OCI-LY3 (cell line): Measurements from ENCODE around the gene GRIK1.

ENCODE experiments used
- H2AFZ ChIP-seq: fragments of 200-600, 300-600 bp; shearing (Covaris generic); 2 replicates; pipeline ENCODE4 v1.6.0; 2014; ENCODE audit warnings: antibody characterized with exemption, low read depth, low read length
- H3K27ac ChIP-seq: fragments of 200-600, 300-600 bp; sonication (generic); 2 replicates; pipeline ENCODE4 v1.5.1; 2014; ENCODE audit warnings: mild to moderate bottlenecking, low read length, moderate library complexity, mixed read lengths
- H3K27me3 ChIP-seq: fragments of 200-600, 300-600 bp; sonication (generic); 2 replicates; pipeline ENCODE4 v1.6.1; 2014; ENCODE audit warnings: low read depth, low read length, mixed read lengths
- H3K36me3 ChIP-seq: fragments of 200-600, 300-600 bp; sonication (generic); replicated peaks from 2 replicates; pipeline ENCODE3; 2014; ENCODE audit warnings: low read depth, low read length, mixed read lengths
- H3K4me1 ChIP-seq: fragments of 300-600, 200-600 bp; sonication (generic); 2 replicates; pipeline ENCODE4 v1.6.1; 2014; ENCODE audit warnings: low read length, mixed read lengths
- H3K4me2 ChIP-seq: fragments of 200-600, 300-600 bp; sonication (generic); 2 replicates; pipeline ENCODE4 v1.6.1; 2014; ENCODE audit warnings: low read length, mixed read lengths
- H3K4me3 ChIP-seq: fragments of 300-600, 200-600 bp; sonication (generic); 2 replicates; pipeline ENCODE4 v1.5.1; 2014; ENCODE audit warnings: antibody characterized with exemption, mild to moderate bottlenecking, low read length, moderate library complexity
- H3K79me2 ChIP-seq: fragments of 300-600, 200-600 bp; shearing (Covaris generic); 2 replicates; pipeline ENCODE4 v1.6.1; 2014; ENCODE audit warnings: mild to moderate bottlenecking, low read length, mixed read lengths
- H3K9ac ChIP-seq: fragments of 300-600, 200-600 bp; shearing (Covaris generic); 2 replicates; pipeline ENCODE4 v1.6.0; 2014; ENCODE audit warnings: mild to moderate bottlenecking, low read length, moderate library complexity
- H3K9me3 ChIP-seq: fragments of 200-600, 300-600 bp; shearing (Covaris generic); 2 replicates; pipeline ENCODE4 v1.6.1; 2014; ENCODE audit warnings: low read length, mixed read lengths; ENCODE audit not compliant: insufficient read depth
- H4K20me1 ChIP-seq: fragments of 200-600, 300-600 bp; sonication (generic); 2 replicates; pipeline ENCODE4 v1.6.1; 2016; ENCODE audit warnings: low read length, mixed read lengths; ENCODE audit not compliant: insufficient read depth
- EZH2phosphoT487 ChIP-seq: fragments of 200-600 bp; shearing (Covaris generic); IDR thresholded peaks from 2 replicates; pipeline ENCODE4 v1.6.1; 2018; ENCODE audit warnings: antibody characterized with exemption, mixed run types, low read depth
- TF ChIP-seq, protein P1 (sequence below): fragments of 200-600, 300-600 bp; sonication (generic); IDR thresholded peaks from 2 replicates; pipeline ENCODE4 v1.5.1; 2014; ENCODE audit warnings: antibody characterized with exemption, low read length, low read depth

GRIK1 gene

DNA sequence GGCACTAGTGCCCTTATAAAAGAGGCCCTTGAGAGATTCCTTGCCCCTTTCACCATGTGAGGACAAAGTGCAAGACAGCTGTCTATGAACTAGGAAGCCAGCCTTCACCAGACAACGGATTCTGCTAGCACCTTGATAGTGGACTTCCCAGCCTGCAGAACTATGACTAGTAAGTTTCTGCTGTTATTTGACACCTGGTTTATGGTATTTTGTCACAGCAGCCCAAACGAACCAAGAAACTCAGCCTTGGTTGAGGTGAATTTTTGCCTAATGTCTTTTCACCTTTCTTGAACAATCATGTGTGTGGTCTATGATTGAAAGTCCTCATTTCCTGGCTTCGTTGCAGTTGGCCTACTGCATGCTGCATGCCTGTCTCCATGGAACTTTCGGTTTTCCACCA, 302.2 kb downstream of the GRIK1 start:
- H2AFZ ChIP-seq: no peak overlapping the region
- H3K36me3 ChIP-seq: peaks cover 42% of the 10 kb centered on the region
- H3K4me2 ChIP-seq: no peak overlapping the region
- TF ChIP-seq EZH2phosphoT487: no peak
- TF ChIP-seq, protein P1, sequence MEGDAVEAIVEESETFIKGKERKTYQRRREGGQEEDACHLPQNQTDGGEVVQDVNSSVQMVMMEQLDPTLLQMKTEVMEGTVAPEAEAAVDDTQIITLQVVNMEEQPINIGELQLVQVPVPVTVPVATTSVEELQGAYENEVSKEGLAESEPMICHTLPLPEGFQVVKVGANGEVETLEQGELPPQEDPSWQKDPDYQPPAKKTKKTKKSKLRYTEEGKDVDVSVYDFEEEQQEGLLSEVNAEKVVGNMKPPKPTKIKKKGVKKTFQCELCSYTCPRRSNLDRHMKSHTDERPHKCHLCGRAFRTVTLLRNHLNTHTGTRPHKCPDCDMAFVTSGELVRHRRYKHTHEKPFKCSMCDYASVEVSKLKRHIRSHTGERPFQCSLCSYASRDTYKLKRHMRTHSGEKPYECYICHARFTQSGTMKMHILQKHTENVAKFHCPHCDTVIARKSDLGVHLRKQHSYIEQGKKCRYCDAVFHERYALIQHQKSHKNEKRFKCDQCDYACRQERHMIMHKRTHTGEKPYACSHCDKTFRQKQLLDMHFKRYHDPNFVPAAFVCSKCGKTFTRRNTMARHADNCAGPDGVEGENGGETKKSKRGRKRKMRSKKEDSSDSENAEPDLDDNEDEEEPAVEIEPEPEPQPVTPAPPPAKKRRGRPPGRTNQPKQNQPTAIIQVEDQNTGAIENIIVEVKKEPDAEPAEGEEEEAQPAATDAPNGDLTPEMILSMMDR: no peak
- no peaks in the 10 kb centered on the region for H3K27me3 ChIP-seq
- H4K20me1 ChIP-seq: no peaks in the 10 kb centered on the region
- H3K79me2 ChIP-seq: no peaks in the 10 kb centered on the region
- peak overlapping the region; percentile 94 for H3K27ac ChIP-seq
- H3K4me1 ChIP-seq: peaks cover 37% of the 10 kb centered on the region
- H3K9ac ChIP-seq: no peak overlapping the region
- H3K4me3 ChIP-seq: no peak overlapping the region
- peaks cover 18% of the 10 kb centered on the region; the same call in 1 of the 2 replicates for H3K9me3 ChIP-seq

DNA sequence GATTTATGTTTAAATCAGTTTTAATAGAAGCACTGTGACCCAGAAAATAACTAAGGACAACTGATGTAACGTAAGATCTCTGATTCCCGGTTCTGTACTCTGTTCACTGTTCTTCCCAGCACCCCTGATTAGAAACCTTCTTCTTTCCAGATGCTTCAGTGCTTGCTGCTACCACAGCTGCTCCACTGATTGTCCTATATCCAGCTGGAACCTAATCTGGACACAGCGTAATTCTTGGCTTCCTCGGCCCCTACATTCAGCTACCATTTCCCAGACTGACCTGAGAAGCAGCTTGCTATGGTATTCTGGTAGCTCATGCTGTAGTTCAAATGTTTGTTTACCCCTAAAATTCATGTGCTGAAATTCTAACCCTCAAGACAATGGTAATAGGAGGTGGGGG, 302.7 kb downstream of the GRIK1 start:
- no peak overlapping the region for H2AFZ ChIP-seq
- H3K27me3 ChIP-seq: no peaks in the 10 kb centered on the region
- no peak overlapping the region for H3K27ac ChIP-seq
- TF ChIP-seq, protein P1: no peak
- TF ChIP-seq EZH2phosphoT487: no peak
- H3K4me3 ChIP-seq: no peak overlapping the region
- H3K4me1 ChIP-seq: peaks cover 37% of the 10 kb centered on the region
- H3K4me2 ChIP-seq: no peak overlapping the region
- no peaks in the 10 kb centered on the region for H3K79me2 ChIP-seq
- peaks cover 16% of the 10 kb centered on the region; the same call in 1 of the 2 replicates for H3K9me3 ChIP-seq
- peaks cover 37% of the 10 kb centered on the region for H3K36me3 ChIP-seq
- no peak overlapping the region for H3K9ac ChIP-seq
- no peaks in the 10 kb centered on the region for H4K20me1 ChIP-seq

DNA sequence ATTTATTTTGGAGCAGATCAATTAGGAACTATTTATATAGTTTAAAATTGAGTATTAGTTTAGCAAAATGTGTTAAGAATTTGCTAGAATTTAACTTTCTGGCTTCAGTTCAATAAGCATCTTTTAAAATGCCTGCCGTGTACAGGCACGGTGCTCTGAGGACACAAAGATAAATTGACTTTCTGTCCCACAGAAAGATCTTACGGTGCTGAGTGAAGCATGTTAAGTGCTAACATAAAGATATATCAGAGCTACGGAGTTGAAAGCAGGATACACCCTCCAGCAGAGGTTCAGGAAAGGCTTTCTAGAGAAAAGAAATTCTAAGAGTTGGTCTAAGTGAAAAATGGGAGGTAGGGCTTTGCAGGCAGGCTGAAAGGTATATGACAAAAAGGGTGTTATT, 305.4 kb downstream of the GRIK1 start:
- Histone ChIP-seq H3K36me3 (peaks cover 20% of the 10 kb centered on the region), H3K4me1 (peaks cover 21% of the 10 kb centered on the region), H3K9me3 (peaks cover 11% of the 10 kb centered on the region; the same call in 1 of the 2 replicates), H3K4me3 (no peak overlapping the region), H3K27me3 (no peaks in the 10 kb centered on the region), H4K20me1 (no peaks in the 10 kb centered on the region), H3K4me2 (no peak overlapping the region), H2AFZ (no peak overlapping the region), H3K27ac (no peak overlapping the region), H3K9ac (no peak overlapping the region), H3K79me2 (no peaks in the 10 kb centered on the region)
- no peak for TF ChIP-seq EZH2phosphoT487
- TF ChIP-seq, protein P1: no peak

DNA sequence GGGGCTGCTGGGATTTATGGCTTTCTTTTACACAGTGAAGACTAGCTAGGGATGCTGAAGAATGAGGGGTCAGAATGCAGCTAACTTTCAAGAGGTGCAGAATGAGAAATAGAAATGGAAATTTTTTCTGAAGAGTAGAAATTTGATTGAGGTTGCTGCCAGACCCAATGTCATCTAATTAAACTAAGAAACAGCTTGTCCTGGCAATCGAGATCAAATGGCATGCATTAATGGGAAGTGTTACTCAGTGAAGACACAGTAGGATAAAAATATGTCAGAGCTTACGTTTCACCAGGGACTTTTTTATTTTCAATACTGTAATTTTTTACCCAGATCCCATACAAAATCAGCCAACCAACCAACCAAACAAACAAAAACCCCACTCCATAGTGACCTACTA, 306.0 kb downstream of the GRIK1 start:
- H3K4me3 ChIP-seq: no peak overlapping the region
- H2AFZ ChIP-seq: no peak overlapping the region
- H3K4me2 ChIP-seq: no peak overlapping the region
- H3K4me1 ChIP-seq: peaks cover 14% of the 10 kb centered on the region
- no peak overlapping the region for H3K9ac ChIP-seq
- H3K27ac ChIP-seq: no peak overlapping the region
- no peaks in the 10 kb centered on the region for H3K27me3 ChIP-seq
- no peak for TF ChIP-seq EZH2phosphoT487
- TF ChIP-seq, protein P1: no peak
- no peaks in the 10 kb centered on the region for H3K79me2 ChIP-seq
- H3K36me3 ChIP-seq: peaks cover 20% of the 10 kb centered on the region
- no peaks in the 10 kb centered on the region for H4K20me1 ChIP-seq
- H3K9me3 ChIP-seq: peaks cover 11% of the 10 kb centered on the region; the same call in 1 of the 2 replicates
